GM12878 (cell line): ENCODE measurements around the gene PLEKHD1. TPM values are rescaled to one million over a fixed set of nuclear protein-coding genes. Genes with fewer than 3 reads are reported as not detected.

ENCODE experiments used
- ATAC-seq: fragments of 200-7000 bp; cut with Tn5 transposase; 3 replicates; pipeline ENCODE4 v1.9.1; 2020; ENCODE audit warnings: mild to moderate bottlenecking, moderate library complexity
- BruUV-seq: library from RNA; stranded (reverse); fragments of 400-500 nt; replicated peaks from 2 replicates; lab custom pipeline; 2021; lab: Mats Ljungman, UMichigan
- CTCF ChIA-PET: fragments of 300-600 bp; sonication (Branson Sonifier 250); formaldehyde crosslinking; extraction: SDS; loops from one replicate; lab custom pipeline; 2021; ENCODE audit warnings: inconsistent platforms; lab: Yijun Ruan, JAX
- POLR2A ChIA-PET: fragments of 350-600 bp; formaldehyde crosslinking; extraction: SDS; loops from one replicate; lab custom pipeline; 2021; ENCODE audit warnings: inconsistent platforms; lab: Charles Lee
- RAD21 ChIA-PET: fragments of 300-600 bp; sonication (Branson Sonifier 250); formaldehyde crosslinking; loops from one replicate; lab custom pipeline; 2023; ENCODE audit warnings: antibody characterized with exemption; ENCODE audit not compliant: unreplicated experiment; lab: Charles Lee
- SMC1A ChIA-PET: fragments of 300-600 bp; sonication (Branson Sonifier 250); formaldehyde crosslinking; loops from one replicate; lab custom pipeline; 2023; ENCODE audit not compliant: unreplicated experiment, uncharacterized antibody; lab: Charles Lee
- DNase-seq: peaks from one replicate; pipeline ENCODE4 v3.0.0-alpha.2; 2011; ENCODE audit warnings: low read depth, low spot score
- FAIRE-seq: peaks from 3 replicates; lab custom pipeline; 2011; peaks lifted over from hg19 to GRCh38; lab: Jason Lieb, UNC
- H2AFZ ChIP-seq: 2 replicates; pipeline ENCODE4 v1.6.0; 2011; ENCODE audit warnings: low read depth, low read length, control low read depth; ENCODE audit not compliant: control insufficient read depth
- H3K27ac ChIP-seq: 2 replicates; pipeline ENCODE4 v1.5.1; 2011; ENCODE audit warnings: control low read depth; ENCODE audit not compliant: control insufficient read depth, insufficient read depth
- H3K27me3 ChIP-seq, 2 experiments: replicated peaks in 1 of 2; 2 replicates each; pipeline versions ENCODE4 v1.6.0 to v1.6.1; 2011; ENCODE audit warnings: low read length in 1 of 2; ENCODE audit not compliant: control insufficient read depth in 2 of 2, insufficient read depth in 2 of 2
- H3K36me3 ChIP-seq, 2 experiments: 2 replicates each; pipeline ENCODE4 v1.5.1; 2011; ENCODE audit warnings: low read length in 1 of 2; ENCODE audit not compliant: control insufficient read depth in 2 of 2, insufficient read depth in 2 of 2
- H3K4me1 ChIP-seq: 2 replicates; pipeline ENCODE4 v1.6.1; 2011; ENCODE audit warnings: mild to moderate bottlenecking, low read length, moderate library complexity, mixed read lengths; ENCODE audit not compliant: control insufficient read depth, insufficient read depth
- H3K4me2 ChIP-seq: 2 replicates; pipeline ENCODE4 v1.6.0; 2011; ENCODE audit warnings: control low read depth; ENCODE audit not compliant: control insufficient read depth, insufficient read depth
- H3K4me3 ChIP-seq: fragments of 200-600 bp; sonication (generic); 2 replicates; pipeline ENCODE4 v1.5.1; 2016
- H3K79me2 ChIP-seq: 2 replicates; pipeline ENCODE4 v1.6.0; 2011; ENCODE audit warnings: low read length; ENCODE audit not compliant: control insufficient read depth, insufficient read depth
- H3K9ac ChIP-seq: 2 replicates; pipeline ENCODE4 v1.8.0; 2011; ENCODE audit warnings: low read length, control low read depth, mixed read lengths; ENCODE audit not compliant: control insufficient read depth, insufficient read depth
- H3K9me3 ChIP-seq: replicated peaks from 3 replicates; pipeline ENCODE4 v1.5.1; 2011; ENCODE audit warnings: mild to moderate bottlenecking, low read length; ENCODE audit not compliant: control insufficient read depth, insufficient read depth
- H4K20me1 ChIP-seq: 2 replicates; pipeline ENCODE4 v1.6.0; 2011; ENCODE audit not compliant: control insufficient read depth, insufficient read depth
- BACH1 ChIP-seq: fragments of 450-650 bp; IDR thresholded peaks from 2 replicates; pipeline ENCODE4 v1.6.1; 2017; ENCODE audit warnings: mild to moderate bottlenecking, borderline replicate concordance
- CTCF ChIP-seq, 3 experiments: IDR thresholded peaks in 2 of 3; conservative IDR thresholded peaks in 1 of 3; 2 replicates each; pipeline ENCODE4 v1.5.1; 2011; ENCODE audit warnings: low read depth in 3 of 3, low read length in 3 of 3, mild to moderate bottlenecking in 3 of 3, control low read depth in 2 of 3, moderate library complexity in 2 of 3, inconsistent platforms in 1 of 3, mixed read lengths in 1 of 3; ENCODE audit not compliant: control insufficient read depth in 2 of 3, insufficient read depth in 1 of 3; ENCODE audit errors: extremely low read depth in 1 of 3
- CUX1 ChIP-seq: IDR thresholded peaks from 2 replicates; pipeline ENCODE4 v1.6.1; 2012; ENCODE audit warnings: improper control_type of control experiment, low read depth, low read length; ENCODE audit not compliant: insufficient replicate concordance
- E2F4 ChIP-seq: IDR thresholded peaks from 2 replicates; pipeline ENCODE4 v1.6.1; 2012; ENCODE audit warnings: low read depth, low read length, improper control_type of control experiment
- FOS ChIP-seq: IDR thresholded peaks from 3 replicates; pipeline ENCODE4 v1.6.1; 2011; ENCODE audit warnings: borderline replicate concordance; ENCODE audit not compliant: insufficient read length; ENCODE audit errors: extremely low read depth
- HDGF ChIP-seq: fragments of 450-650 bp; IDR thresholded peaks from 2 replicates; pipeline ENCODE4 v1.6.1; 2016; ENCODE audit warnings: antibody characterized with exemption
- NR2C2 ChIP-seq: IDR thresholded peaks from 2 replicates; pipeline ENCODE4 v1.6.1; 2011; ENCODE audit warnings: borderline replicate concordance, low read depth; ENCODE audit not compliant: control insufficient read depth, insufficient read length
- RAD21 ChIP-seq: IDR thresholded peaks from 2 replicates; pipeline ENCODE4 v1.6.1; 2011; ENCODE audit warnings: mild to moderate bottlenecking, low read depth, low read length, moderate library complexity; ENCODE audit not compliant: insufficient read depth
- RUNX3 ChIP-seq: IDR thresholded peaks from 2 replicates; pipeline ENCODE4 v1.6.1; 2012; ENCODE audit warnings: low read length, inconsistent platforms
- SP1 ChIP-seq: IDR thresholded peaks from one replicate; pipeline ENCODE4 v1.6.1; 2011; ENCODE audit warnings: low read depth, low read length
- SPI1 ChIP-seq: IDR thresholded peaks from 2 replicates; pipeline ENCODE4 v1.6.1; 2011; ENCODE audit warnings: low read depth, mild to moderate bottlenecking, low read length, moderate library complexity, borderline replicate concordance; ENCODE audit not compliant: insufficient read depth
- WRNIP1 ChIP-seq: IDR thresholded peaks from 2 replicates; pipeline ENCODE4 v1.6.1; 2011; ENCODE audit warnings: low read depth, low read length, improper control_type of control experiment, borderline replicate concordance
- ZNF274 ChIP-seq: IDR thresholded peaks from one replicate; pipeline ENCODE4 v1.8.0; 2011; ENCODE audit not compliant: insufficient read length, insufficient read depth
- WGBS: methylation state at CpG from one replicate; pipeline ENCODE4 v1.1.6; 2016; ENCODE audit warnings: low lambda C conversion rate; ENCODE audit not compliant: insufficient replicate concordance, insufficient coverage; ENCODE audit errors: missing lambda C conversion rate; 5-methylcytosine and 5-hydroxymethylcytosine counted together
- in situ Hi-C: fragments of 300-500 bp; cut with MboI; formaldehyde crosslinking; loops from 9 replicates; pipeline ENCODE4 v1.14.3; 2018; ENCODE audit warnings: mixed read lengths
- intact Hi-C: fragments of 100-400 bp; cut with micrococcal nuclease; formaldehyde crosslinking; loops from one replicate; pipeline ENCODE4 v1.14.2; 2022; ENCODE audit not compliant: unreplicated experiment
- polyA plus RNA-seq, 11 experiments: library from polyadenylated mRNA; depleted of rRNA in 4 of 11; unstranded in 6 of 11; stranded (reverse) in 5 of 11; fragments of >200 nt; fragmentation: Nextera tagmentation in 4 of 11; fragmentation: Illumina TruSeq in 1 of 11; extraction: Ambion mirVana in 4 of 11; extraction: Trizol in 1 of 11; gene quantifications; 1 replicate in 1 of 11; 2 replicates in 10 of 11; pipeline versions ENCODE4 v1.2.1 to v1.2.3, GENCODE V29; 2011 to 2016; ENCODE audit warnings: inconsistent platforms in 2 of 11, missing spikeins in 2 of 11, low read depth in 1 of 11
- total RNA-seq, 4 experiments: library from RNA; depleted of rRNA in 3 of 4; stranded (reverse); fragments of >200 nt in 3 of 4; fragmentation: Illumina TruSeq in 1 of 4; extraction: Trizol in 1 of 4; gene quantifications; 2 replicates each; pipeline versions ENCODE4 v1.2.1 to v1.2.3, GENCODE V29; 2013 to 2021

Gene PLEKHD1
- total and polyA plus RNA-seq, 10 of the 15 experiments (the other 5 are each of a cell fraction or from before 2014, with no cell fraction given), result 0.01 to 0.08 (median 0.04) TPM; not detected in 6

DNA sequence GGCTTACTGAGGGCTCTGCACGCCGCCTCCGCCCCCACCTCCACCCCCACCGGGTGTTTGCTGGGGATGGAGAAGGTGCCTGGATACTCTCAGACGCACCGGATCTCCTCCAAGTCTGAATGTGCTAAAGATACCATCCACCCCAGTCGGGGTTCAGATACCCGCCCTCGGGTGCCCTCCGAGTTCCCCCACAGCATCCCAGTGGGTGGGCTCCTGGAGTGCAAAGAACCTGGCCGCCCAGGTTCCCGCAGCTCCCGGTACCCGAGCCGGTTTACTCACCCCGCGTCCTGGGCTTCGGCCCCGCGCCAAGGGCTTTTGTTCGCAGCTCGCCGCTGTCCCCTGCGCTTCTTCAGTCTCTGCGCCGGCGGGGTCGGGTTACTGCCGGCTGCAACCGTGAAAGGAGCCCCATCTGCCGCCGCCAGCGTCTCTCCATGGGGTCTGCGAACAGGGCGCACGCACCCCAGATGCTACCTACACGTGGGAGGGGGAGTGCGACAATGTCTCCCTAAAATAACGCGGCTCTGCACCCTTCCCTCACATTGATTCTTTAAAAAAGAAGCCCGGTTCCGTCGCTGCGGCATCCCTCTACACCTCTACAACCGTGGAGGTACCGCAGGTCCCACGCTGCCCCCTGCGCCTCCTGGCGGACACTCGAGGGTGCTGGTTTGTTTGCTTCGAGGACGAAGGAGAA lies 89.9 kb downstream of the PLEKHD1 start, which contains the start of gene CCDC177 (continued):
- TF ChIP-seq RUNX3, result peak; percentile 21; the same call in 1 of the 2 replicates

DNA sequence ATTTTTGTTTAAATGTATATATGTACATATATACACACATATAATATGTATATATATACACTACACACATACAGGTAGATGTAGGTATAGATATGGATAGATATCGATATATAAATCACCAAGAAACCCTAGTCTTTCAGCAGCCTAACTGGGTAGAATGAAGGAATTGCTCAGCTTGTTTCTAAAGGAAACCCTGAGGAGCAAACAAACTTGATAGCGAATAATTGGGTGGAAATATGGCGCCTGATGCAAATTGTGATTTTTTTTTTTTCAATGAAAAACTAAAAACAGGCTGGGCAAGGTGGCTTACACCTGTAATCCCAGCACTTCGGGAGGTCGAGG lies 90.4 kb downstream of the PLEKHD1 start:
- ChIA-PET POLR2A (no interaction called here), CTCF (interaction anchor here (0.6 to 2.4 kb wide), 14 partner anchors 11 to 641 kb away, joined by 3 to 20 read pairs (median 4); no protein-coding TSS in a partner anchor), SMC1A (interaction anchor here (0.8 to 1.0 kb wide), 4 partner anchors 60 to 333 kb away, joined by 3 to 4 read pairs (median 3); no protein-coding TSS in a partner anchor), RAD21 (interaction anchor here (1.0 kb wide), 2 partner anchors 332 to 333 kb away, joined by 3 to 4 read pairs; no protein-coding TSS in a partner anchor)
- BruUV-seq, result no TSS peak
- no peaks in the 10 kb centered on the region for H3K4me1 ChIP-seq
- DNase-seq (no peak), FAIRE-seq (no peak), ATAC-seq (no peak)
- intact Hi-C loops (loop anchor here (2.0 to 10.0 kb wide), 2 partner anchors 100 to 332 kb away; no protein-coding TSS in a partner anchor), in situ Hi-C loops (loop anchor here (5.0 kb wide), 1 partner anchor 323 kb away; no protein-coding TSS in a partner anchor)
- H3K9ac ChIP-seq, result no peak overlapping the region
- peaks cover 13 to 16% of the 10 kb centered on the region in 2 experiments for H3K27me3 ChIP-seq
- no peak overlapping the region for H3K27ac ChIP-seq
- H3K4me3 ChIP-seq, result no peak overlapping the region
- no peak overlapping the region for H2AFZ ChIP-seq
- no peaks in the 10 kb centered on the region for H4K20me1 ChIP-seq
- no peak overlapping the region for H3K4me2 ChIP-seq
- no peaks in the 10 kb centered on the region; the same call in 2 of the 3 replicates for H3K9me3 ChIP-seq
- H3K79me2 ChIP-seq, result no peaks in the 10 kb centered on the region
- H3K36me3 ChIP-seq, result no peaks in the 10 kb centered on the region
- WGBS, result 44% methylated on average over 5 of the region's 5 CpGs
- TF ChIP-seq WRNIP1, result no peak
- no peak for TF ChIP-seq CUX1
- no peak for TF ChIP-seq ZNF274
- no peak for TF ChIP-seq E2F4
- TF ChIP-seq CTCF (IDR thresholded peaks at IDR 0.05 in 2 of 3, conservative IDR thresholded peaks at IDR 0.05 in 1 of 3; ENCODE audit: control insufficient read depth in 2 of 3, extremely low read depth in 1 of 3, insufficient read depth in 1 of 3, low read depth in 3 of 3, low read length in 3 of 3), result no peak
- TF ChIP-seq RAD21, result no peak
- TF ChIP-seq FOS, result no peak
- TF ChIP-seq HDGF, result no peak
- no peak for TF ChIP-seq NR2C2
- no peak for TF ChIP-seq BACH1
- TF ChIP-seq SP1, result no peak
- TF ChIP-seq SPI1, result no peak
